H9 (cell line): ENCODE data around the gene NKX1-1. TPM values are rescaled to one million over a fixed set of nuclear protein-coding genes. Genes with fewer than 3 reads are reported as not detected.

Source experiments
- DNase-seq: peaks from one replicate; pipeline ENCODE4 v3.0.0-alpha.2; 2017
- H2AFZ ChIP-seq: one replicate; pipeline ENCODE4 v1.6.1; 2013; ENCODE audit warnings: mild to moderate bottlenecking, low read length, control low read depth, moderate library complexity
- H2AK5ac ChIP-seq: 2 replicates; pipeline ENCODE4 v1.6.1; 2013; ENCODE audit warnings: low read length, control low read depth, mixed read lengths; ENCODE audit not compliant: insufficient read length
- H2BK120ac ChIP-seq: one replicate; pipeline ENCODE4 v1.6.1; 2013; ENCODE audit warnings: low read depth, mild to moderate bottlenecking, low read length, control low read depth, inconsistent platforms; ENCODE audit not compliant: poor library complexity, severe bottlenecking
- H2BK12ac ChIP-seq: 2 replicates; pipeline ENCODE4 v1.6.1; 2013; ENCODE audit warnings: low read length, control low read depth, mixed read lengths, low read depth; ENCODE audit not compliant: insufficient read length
- H2BK15ac ChIP-seq: 2 replicates; pipeline ENCODE4 v1.6.1; 2013; ENCODE audit warnings: low read depth, low read length, control low read depth
- H2BK20ac ChIP-seq: one replicate; pipeline ENCODE4 v1.6.1; 2013; ENCODE audit warnings: low read depth, mild to moderate bottlenecking, low read length, control low read depth, inconsistent platforms; ENCODE audit not compliant: poor library complexity, severe bottlenecking
- H2BK5ac ChIP-seq: 2 replicates; pipeline ENCODE4 v1.6.1; 2013; ENCODE audit warnings: low read length, control low read depth, mixed read lengths; ENCODE audit not compliant: insufficient read length
- H3K14ac ChIP-seq: 2 replicates; pipeline ENCODE4 v1.6.1; 2013; ENCODE audit warnings: low read length, control low read depth; ENCODE audit not compliant: insufficient read depth
- H3K18ac ChIP-seq: 2 replicates; pipeline ENCODE4 v1.6.1; 2013; ENCODE audit warnings: low read depth, mild to moderate bottlenecking, mixed read lengths, low read length, control low read depth; ENCODE audit not compliant: insufficient read length
- H3K23ac ChIP-seq: 2 replicates; pipeline ENCODE4 v1.6.1; 2013; ENCODE audit warnings: low read length, control low read depth, mixed read lengths, low read depth; ENCODE audit not compliant: insufficient read length
- H3K23me2 ChIP-seq: 2 replicates; pipeline ENCODE4 v1.6.1; 2013; ENCODE audit warnings: low read depth, mild to moderate bottlenecking, mixed read lengths, low read length, control low read depth; ENCODE audit not compliant: insufficient read length, poor library complexity, severe bottlenecking
- H3K27ac ChIP-seq: 2 replicates; pipeline ENCODE4 v1.5.1; 2013; ENCODE audit warnings: low read length, control low read depth, mixed read lengths, low read depth; ENCODE audit not compliant: insufficient read length
- H3K27me3 ChIP-seq: 2 replicates; pipeline ENCODE4 v1.6.1; 2013; ENCODE audit warnings: low read length, control low read depth, inconsistent platforms; ENCODE audit not compliant: insufficient read depth
- H3K4ac ChIP-seq: 2 replicates; pipeline ENCODE4 v1.6.1; 2013; ENCODE audit warnings: low read depth, mild to moderate bottlenecking, control low read depth, inconsistent platforms, low read length, moderate library complexity
- H3K4me1 ChIP-seq: 2 replicates; pipeline ENCODE4 v1.6.1; 2013; ENCODE audit warnings: low read length, control low read depth, inconsistent platforms; ENCODE audit not compliant: insufficient read depth
- H3K4me2 ChIP-seq: 2 replicates; pipeline ENCODE4 v1.6.1; 2013; ENCODE audit warnings: low read length, control low read depth, mixed read lengths; ENCODE audit not compliant: insufficient read length, insufficient read depth
- H3K56ac ChIP-seq: 2 replicates; pipeline ENCODE4 v1.6.1; 2013; ENCODE audit warnings: low read depth, mild to moderate bottlenecking, mixed read lengths, low read length, control low read depth; ENCODE audit not compliant: insufficient read length
- H3K79me1 ChIP-seq: 2 replicates; pipeline ENCODE4 v1.6.1; 2013; ENCODE audit warnings: low read depth, mild to moderate bottlenecking, moderate library complexity, low read length, control low read depth, inconsistent platforms; ENCODE audit not compliant: insufficient read depth, poor library complexity, severe bottlenecking
- H3K79me2 ChIP-seq: 2 replicates; pipeline ENCODE4 v1.6.1; 2013; ENCODE audit warnings: low read length, control low read depth, inconsistent platforms; ENCODE audit not compliant: insufficient read depth
- H3K9ac ChIP-seq: 2 replicates; pipeline ENCODE4 v1.6.1; 2013; ENCODE audit warnings: low read length, control low read depth, mixed read lengths; ENCODE audit not compliant: insufficient read length; ENCODE audit errors: extremely low read depth
- H3K9me3 ChIP-seq: one replicate; pipeline ENCODE4 v1.6.1; 2013; ENCODE audit warnings: low read depth, low read length, inconsistent platforms; ENCODE audit not compliant: control insufficient read depth
- H3T11ph ChIP-seq: one replicate; pipeline ENCODE4 v1.6.1; 2013; ENCODE audit warnings: mild to moderate bottlenecking, low read length, control low read depth, inconsistent platforms
- H4K20me1 ChIP-seq: one replicate; pipeline ENCODE4 v1.6.1; 2013; ENCODE audit not compliant: control insufficient read depth, insufficient read length, insufficient read depth
- H4K5ac ChIP-seq: 2 replicates; pipeline ENCODE4 v1.6.1; 2013; ENCODE audit warnings: low read depth, mild to moderate bottlenecking, mixed read lengths, low read length, control low read depth; ENCODE audit not compliant: insufficient read length
- H4K8ac ChIP-seq: replicated peaks from 2 replicates; pipeline ENCODE4 v1.6.1; 2013; ENCODE audit warnings: low read length, control low read depth, mixed read lengths, low read depth; ENCODE audit not compliant: insufficient read length
- H4K91ac ChIP-seq: 2 replicates; pipeline ENCODE4 v1.6.1; 2013; ENCODE audit warnings: low read depth, mild to moderate bottlenecking, moderate library complexity, mixed read lengths, low read length, control low read depth; ENCODE audit not compliant: insufficient read length
- H3K27ac Mint-ChIP-seq, 3 experiments: 2 replicates in 2 of 3; 3 replicates in 1 of 3; pipeline ENCODE4 v1.8.0; 2020 to 2021; ENCODE audit warnings: mixed read lengths in 3 of 3, mild to moderate bottlenecking in 1 of 3, moderate library complexity in 1 of 3
- H3K27me3 Mint-ChIP-seq: 2 replicates; pipeline ENCODE4 v1.8.0; 2021; ENCODE audit warnings: low read depth, mild to moderate bottlenecking, moderate library complexity, mixed read lengths
- H3K36me3 Mint-ChIP-seq, 3 experiments: 2 replicates in 2 of 3; 3 replicates in 1 of 3; pipeline ENCODE4 v1.8.0; 2020 to 2021; ENCODE audit warnings: low read depth in 3 of 3, mixed read lengths in 3 of 3; ENCODE audit not compliant: insufficient read depth in 1 of 3
- H3K4me1 Mint-ChIP-seq, 2 experiments: 2 replicates each; pipeline ENCODE4 v1.8.0; 2020; ENCODE audit warnings: mixed read lengths in 2 of 2
- H3K4me3 Mint-ChIP-seq, 2 experiments: 2 replicates in 1 of 2; 3 replicates in 1 of 2; pipeline ENCODE4 v1.8.0; 2020 to 2021; ENCODE audit warnings: mild to moderate bottlenecking in 2 of 2, mixed read lengths in 2 of 2, moderate library complexity in 1 of 2
- H3K9me3 Mint-ChIP-seq, 2 experiments: 2 replicates in 1 of 2; 3 replicates in 1 of 2; pipeline ENCODE4 v1.8.0; 2020; ENCODE audit warnings: mild to moderate bottlenecking in 2 of 2, mixed read lengths in 2 of 2, moderate library complexity in 1 of 2
- CTCF ChIP-seq: fragments of 200-600 bp; sonication (generic); conservative IDR thresholded peaks from 3 replicates; pipeline ENCODE4 v1.8.0; 2021; ENCODE audit warnings: antibody characterized with exemption, mild to moderate bottlenecking
- WGBS: extraction: QIAGEN DNeasy Blood & Tissue Kit; methylation state at CpG from one replicate; pipeline ENCODE4 v1.1.7; 2013; ENCODE audit warnings: missing lambda C conversion rate, low lambda C conversion rate, mixed read lengths; ENCODE audit not compliant: insufficient read length; ENCODE audit errors: extremely low coverage; 5-methylcytosine and 5-hydroxymethylcytosine counted together
- total RNA-seq: library from RNA; stranded (reverse); gene quantifications from 2 replicates; pipeline ENCODE4 v1.2.1, GENCODE V29; 2021

The NKX1-1 gene
- total RNA-seq, 1 experiment from 2014 or later = not detected

DNA sequence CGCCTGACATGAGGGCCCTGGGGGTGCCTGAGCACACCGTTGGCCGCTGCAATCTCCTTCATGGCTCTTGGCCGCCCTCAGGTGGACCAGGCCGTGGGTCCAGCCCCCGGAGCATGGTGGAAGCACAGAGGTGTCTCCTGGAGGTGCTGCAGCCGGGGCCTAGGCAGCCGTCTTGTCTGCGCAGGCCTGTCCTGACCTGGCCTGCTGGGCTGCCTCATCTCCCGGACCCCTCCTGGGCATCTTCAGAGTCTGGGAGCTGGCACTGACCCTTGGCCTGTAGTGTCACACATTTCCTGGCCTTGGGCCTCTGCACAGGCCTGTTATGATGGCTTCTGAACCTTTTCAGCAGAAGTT is 38.3 kb downstream of the NKX1-1 start:
- no peak for DNase-seq
- H4K5ac ChIP-seq = no peak overlapping the region
- no peak overlapping the region for H2AK5ac ChIP-seq
- H3K4me1 ChIP-seq = no peaks in the 10 kb centered on the region
- no peak overlapping the region for H3K4ac ChIP-seq
- no peak overlapping the region for H2BK5ac ChIP-seq
- no peak overlapping the region for H2AFZ ChIP-seq
- Mint-ChIP-seq H3K4me1 (peaks cover 4 to 5% of the 10 kb centered on the region in 2 experiments; a peak in 1 of 4 replicates), H3K9me3 (no peaks in the 10 kb centered on the region), H3K27me3 (no peaks in the 10 kb centered on the region), H3K4me3 (no peak overlapping the region), H3K36me3 (peaks cover 2 to 5% (median 5%) of the 10 kb centered on the region in 3 experiments; a peak in 6 of 7 replicates), H3K27ac (no peak overlapping the region)
- no peak overlapping the region for H3K18ac ChIP-seq
- no peak overlapping the region for H3T11ph ChIP-seq
- H3K23ac ChIP-seq = no peak overlapping the region
- H4K8ac ChIP-seq = no peak overlapping the region
- no peak overlapping the region for H3K56ac ChIP-seq
- no peak overlapping the region for H2BK120ac ChIP-seq
- H3K14ac ChIP-seq = no peak overlapping the region; the same call in 1 of the 2 replicates
- H3K23me2 ChIP-seq = no peaks in the 10 kb centered on the region
- no peaks in the 10 kb centered on the region for H4K20me1 ChIP-seq
- no peak for TF ChIP-seq CTCF
- H2BK15ac ChIP-seq = no peak overlapping the region
- H2BK12ac ChIP-seq = no peak overlapping the region
- H3K9me3 ChIP-seq = no peaks in the 10 kb centered on the region
- no peaks in the 10 kb centered on the region for H3K27me3 ChIP-seq
- no peak overlapping the region for H3K9ac ChIP-seq
- no peaks in the 10 kb centered on the region for H3K79me1 ChIP-seq
- H3K79me2 ChIP-seq = no peaks in the 10 kb centered on the region
- no peak overlapping the region for H3K4me2 ChIP-seq
- no peak overlapping the region for H4K91ac ChIP-seq
- no CpG with 5 or more reads among the region's 10 CpGs for WGBS
- no peak overlapping the region for H2BK20ac ChIP-seq
- H3K27ac ChIP-seq = no peak overlapping the region
